ENCODE measurements around the gene HDAC9.

Gene HDAC9

GRCh38 chr7:18495412-18496340 is at the start of gene HDAC9:
Gene HDAC9, plus strand, starts transcription at chr7:18495749. Its CDS starts 554 bp downstream, at chr7:18496303.
- no peak for DNase-seq (ENCODE audit: low read depth)

- DNase-seq (ENCODE audit: low read depth): no peak
Measured at GRCh38 chr7:18445916-18446520, 49.5 kb upstream of the HDAC9 start.

GRCh38 chr7:18450019-18450418 is 45.5 kb upstream of the HDAC9 start:
- DNase-seq (ENCODE audit: low read depth): no peak

- DNase-seq (ENCODE audit: low read depth): no peak
Measured at GRCh38 chr7:18455606-18456005, 39.9 kb upstream of the HDAC9 start.

- DNase-seq (ENCODE audit: low read depth): no peak
Measured at GRCh38 chr7:18457832-18458231, 37.7 kb upstream of the HDAC9 start.

- peak; percentile 42 for DNase-seq (ENCODE audit: low read depth)
Measured at GRCh38 chr7:18458830-18459229, 36.7 kb upstream of the HDAC9 start.

GRCh38 chr7:18459484-18460245 is 35.9 kb upstream of the HDAC9 start:
- DNase-seq (ENCODE audit: low read depth): no peak

- no peak for DNase-seq (ENCODE audit: low read depth)
Measured at GRCh38 chr7:18461785-18462467, 33.6 kb upstream of the HDAC9 start.

- no peak for DNase-seq (ENCODE audit: low read depth)
Measured at GRCh38 chr7:18464830-18465229, 30.7 kb upstream of the HDAC9 start.

GRCh38 chr7:18467011-18467410 is 28.5 kb upstream of the HDAC9 start:
- DNase-seq (ENCODE audit: low read depth): no peak

GRCh38 chr7:18468795-18469194 is 26.8 kb upstream of the HDAC9 start:
- DNase-seq (ENCODE audit: low read depth): no peak

GRCh38 chr7:18469316-18469715 is 26.2 kb upstream of the HDAC9 start:
- no peak for DNase-seq (ENCODE audit: low read depth)

GRCh38 chr7:18471476-18472160 is 23.9 kb upstream of the HDAC9 start:
- DNase-seq (ENCODE audit: low read depth): no peak

GRCh38 chr7:18472161-18472483 is 23.4 kb upstream of the HDAC9 start:
- no peak for DNase-seq (ENCODE audit: low read depth)

GRCh38 chr7:18473119-18473518 is 22.4 kb upstream of the HDAC9 start:
- no peak for DNase-seq (ENCODE audit: low read depth)

GRCh38 chr7:18474944-18475343 is 20.6 kb upstream of the HDAC9 start:
- no peak for DNase-seq (ENCODE audit: low read depth)

GRCh38 chr7:18475488-18475887 is 20.1 kb upstream of the HDAC9 start:
- DNase-seq (ENCODE audit: low read depth): no peak

GRCh38 chr7:18481776-18482175 is 13.8 kb upstream of the HDAC9 start:
- DNase-seq (ENCODE audit: low read depth): no peak

- DNase-seq (ENCODE audit: low read depth): no peak
Measured at GRCh38 chr7:18488049-18488448, 7.5 kb upstream of the HDAC9 start.

GRCh38 chr7:18489624-18490023 is 5.9 kb upstream of the HDAC9 start:
- DNase-seq (ENCODE audit: low read depth): no peak

GRCh38 chr7:18491871-18492270 is 3.7 kb upstream of the HDAC9 start:
- no peak for DNase-seq (ENCODE audit: low read depth)

GRCh38 chr7:18494406-18494805 is 1.1 kb upstream of the HDAC9 start:
- no peak for DNase-seq (ENCODE audit: low read depth)
